ENCODE results near the gene WASL.
"Not testable (repeated sequence)": the region's sequence is repeated elsewhere in the genome, so short reads cannot be mapped to it uniquely, and the experiment has no call there.

Gene WASL

GRCh38 chr7:123782071-123782798 lies 33.4 kb upstream of the WASL start:
- H3K4me3 ChIP-seq (ENCODE audit: low read depth, low read length), result no peak overlapping the region
- no peak for DNase-seq (ENCODE audit: low read depth, low spot score)
- in situ Hi-C loops (cut with HindIII; ENCODE audit: low sequenced_read_pairs), result no loop called here
- TF ChIP-seq, protein P1, sequence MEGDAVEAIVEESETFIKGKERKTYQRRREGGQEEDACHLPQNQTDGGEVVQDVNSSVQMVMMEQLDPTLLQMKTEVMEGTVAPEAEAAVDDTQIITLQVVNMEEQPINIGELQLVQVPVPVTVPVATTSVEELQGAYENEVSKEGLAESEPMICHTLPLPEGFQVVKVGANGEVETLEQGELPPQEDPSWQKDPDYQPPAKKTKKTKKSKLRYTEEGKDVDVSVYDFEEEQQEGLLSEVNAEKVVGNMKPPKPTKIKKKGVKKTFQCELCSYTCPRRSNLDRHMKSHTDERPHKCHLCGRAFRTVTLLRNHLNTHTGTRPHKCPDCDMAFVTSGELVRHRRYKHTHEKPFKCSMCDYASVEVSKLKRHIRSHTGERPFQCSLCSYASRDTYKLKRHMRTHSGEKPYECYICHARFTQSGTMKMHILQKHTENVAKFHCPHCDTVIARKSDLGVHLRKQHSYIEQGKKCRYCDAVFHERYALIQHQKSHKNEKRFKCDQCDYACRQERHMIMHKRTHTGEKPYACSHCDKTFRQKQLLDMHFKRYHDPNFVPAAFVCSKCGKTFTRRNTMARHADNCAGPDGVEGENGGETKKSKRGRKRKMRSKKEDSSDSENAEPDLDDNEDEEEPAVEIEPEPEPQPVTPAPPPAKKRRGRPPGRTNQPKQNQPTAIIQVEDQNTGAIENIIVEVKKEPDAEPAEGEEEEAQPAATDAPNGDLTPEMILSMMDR (IDR thresholded peaks at IDR 0.05; ENCODE audit: low read depth, low read length), result no peak

- in situ Hi-C loops (cut with HindIII; ENCODE audit: low sequenced_read_pairs); H3K4me3 ChIP-seq (ENCODE audit: low read depth, low read length); DNase-seq (ENCODE audit: low read depth, low spot score): not testable (repeated sequence)
These were observed 31.7 kb upstream of the WASL start for GRCh38 chr7:123780472-123780871.

DNA sequence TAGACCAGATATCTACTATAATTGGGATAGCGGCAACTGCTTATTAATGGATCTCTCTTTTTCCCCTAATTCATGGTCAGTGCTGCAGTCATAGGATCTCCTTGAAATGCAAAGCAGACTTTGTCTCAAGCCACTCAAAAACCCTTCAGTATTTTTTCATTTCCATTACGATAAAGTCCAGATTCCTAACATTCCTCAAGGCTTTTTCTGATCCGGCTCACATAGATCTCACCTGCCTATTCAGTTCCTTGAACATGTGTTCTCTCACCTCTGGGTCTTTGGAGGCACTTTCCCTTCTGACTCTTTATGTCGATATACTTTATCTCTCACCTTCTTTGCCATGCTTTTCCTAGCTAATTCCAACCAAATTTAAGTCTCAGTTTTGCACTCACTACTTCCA lies 25.7 kb upstream of the WASL start:
- in situ Hi-C loops (cut with HindIII; ENCODE audit: low sequenced_read_pairs), result no loop called here
- no peak for DNase-seq (ENCODE audit: low read depth, low spot score)
- TF ChIP-seq, protein P1 (IDR thresholded peaks at IDR 0.05; ENCODE audit: low read depth, low read length), result no peak
- no peak overlapping the region for H3K4me3 ChIP-seq (ENCODE audit: low read depth, low read length)

DNA sequence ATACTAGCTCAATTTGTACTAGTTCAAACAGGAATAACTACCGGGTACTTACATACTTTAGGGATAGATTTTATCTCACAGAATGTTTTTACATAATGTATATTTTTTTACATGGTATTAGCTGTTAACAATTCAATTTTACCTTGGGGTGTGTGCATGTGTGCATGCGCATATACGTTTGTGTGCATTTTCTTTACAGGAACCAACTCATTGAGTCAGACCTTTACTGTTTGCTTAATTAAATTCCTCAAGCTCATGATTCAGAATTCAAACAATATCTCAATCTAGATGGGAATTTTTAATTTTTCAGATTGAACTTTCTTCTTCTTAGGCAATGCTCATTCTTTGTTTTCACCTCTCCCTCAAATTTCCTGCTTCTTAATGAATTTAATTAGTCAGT lies 24.7 kb upstream of the WASL start:
- in situ Hi-C loops (cut with HindIII; ENCODE audit: low sequenced_read_pairs), result no loop called here
- DNase-seq (ENCODE audit: low read depth, low spot score), result no peak
- TF ChIP-seq, protein P1 (IDR thresholded peaks at IDR 0.05; ENCODE audit: low read depth, low read length), result no peak
- no peak overlapping the region for H3K4me3 ChIP-seq (ENCODE audit: low read depth, low read length)

- no peak overlapping the region for H3K4me3 ChIP-seq (ENCODE audit: low read depth, low read length)
- TF ChIP-seq, protein P1 (IDR thresholded peaks at IDR 0.05; ENCODE audit: low read depth, low read length), result no peak
- in situ Hi-C loops (cut with HindIII; ENCODE audit: low sequenced_read_pairs), result no loop called here
- no peak for DNase-seq (ENCODE audit: low read depth, low spot score)
These were observed 23.8 kb upstream of the WASL start for GRCh38 chr7:123772652-123773051.

- DNase-seq (ENCODE audit: low read depth, low spot score), result no peak
- in situ Hi-C loops (cut with HindIII; ENCODE audit: low sequenced_read_pairs), result no loop called here
- H3K4me3 ChIP-seq (ENCODE audit: low read depth, low read length), result no peak overlapping the region
- TF ChIP-seq, protein P1 (IDR thresholded peaks at IDR 0.05; ENCODE audit: low read depth, low read length), result no peak
These were observed 23.0 kb upstream of the WASL start for GRCh38 chr7:123771846-123772245.

DNA sequence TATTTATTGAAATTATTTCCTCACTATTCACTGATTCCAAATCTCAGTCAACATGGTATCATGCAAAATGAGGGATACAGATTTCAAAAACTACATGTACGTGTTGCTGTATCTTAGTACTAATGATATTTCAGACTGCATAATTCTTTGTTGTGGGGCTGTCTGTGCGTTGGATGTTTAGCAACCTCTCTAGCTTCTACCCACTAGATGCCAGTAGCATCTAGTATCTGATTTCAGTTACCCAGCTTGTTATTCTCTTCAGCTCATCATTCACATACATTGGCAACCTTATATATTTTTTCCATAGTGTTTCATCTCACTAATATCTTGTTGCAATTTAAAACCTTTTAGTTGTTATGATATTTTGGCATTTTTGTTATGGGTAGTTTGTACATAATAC lies 22.5 kb upstream of the WASL start:
- in situ Hi-C loops (cut with HindIII; ENCODE audit: low sequenced_read_pairs), result no loop called here
- no peak for DNase-seq (ENCODE audit: low read depth, low spot score)
- no peak overlapping the region for H3K4me3 ChIP-seq (ENCODE audit: low read depth, low read length)
- TF ChIP-seq, protein P1 (IDR thresholded peaks at IDR 0.05; ENCODE audit: low read depth, low read length), result no peak
